SHP77 (cell line): ENCODE measurements around the gene CBLN1.
"Not testable (repeated sequence)": the region's sequence is repeated elsewhere in the genome, so short reads cannot be mapped to it uniquely, and the experiment has no call there.

ENCODE experiments used
- DNase-seq, 2 experiments: peaks; one replicate each; lab custom pipeline; 2025; lab: John Stamatoyannopoulos, UW

Gene CBLN1

GRCh38 chr16:49277766-49278566, 3.7 kb downstream of the CBLN1 start:
- DNase-seq, result no peak

- DNase-seq, result no peak
These were observed 4.3 kb downstream of the CBLN1 start for GRCh38 chr16:49277386-49277742.

GRCh38 chr16:49276646-49277385, 4.8 kb downstream of the CBLN1 start:
- DNase-seq, result no peak

- DNase-seq, result no peak
These were observed 5.8 kb downstream of the CBLN1 start for GRCh38 chr16:49275870-49276269.

GRCh38 chr16:49275050-49275730, 6.4 kb downstream of the CBLN1 start:
- no peak for DNase-seq

- DNase-seq, result no peak
These were observed 7.0 kb downstream of the CBLN1 start for GRCh38 chr16:49274591-49274990.

GRCh38 chr16:49273771-49274170, 7.9 kb downstream of the CBLN1 start:
- no peak for DNase-seq

GRCh38 chr16:49271363-49271762, 10.3 kb downstream of the CBLN1 start:
- DNase-seq, result no peak

GRCh38 chr16:49269201-49269600, 12.4 kb downstream of the CBLN1 start:
- DNase-seq, result no peak

- DNase-seq, result no peak
These were observed 13.0 kb downstream of the CBLN1 start for GRCh38 chr16:49268667-49269066.

- DNase-seq, result no peak
These were observed 19.1 kb downstream of the CBLN1 start for GRCh38 chr16:49262501-49262900.

GRCh38 chr16:49261930-49262329, 19.7 kb downstream of the CBLN1 start:
- no peak for DNase-seq

GRCh38 chr16:49260956-49261530, 20.6 kb downstream of the CBLN1 start:
- no peak for DNase-seq

GRCh38 chr16:49260253-49260652, 21.4 kb downstream of the CBLN1 start:
- no peak for DNase-seq

GRCh38 chr16:49259330-49259729, 22.3 kb downstream of the CBLN1 start:
- DNase-seq, result no peak

GRCh38 chr16:49250689-49251088, 30.9 kb downstream of the CBLN1 start:
- no peak for DNase-seq

GRCh38 chr16:49248227-49248626, 33.4 kb downstream of the CBLN1 start:
- no peak for DNase-seq

GRCh38 chr16:49236216-49236615, 45.4 kb downstream of the CBLN1 start:
- no peak for DNase-seq

GRCh38 chr16:49228335-49228734, 53.3 kb downstream of the CBLN1 start:
- DNase-seq, result not testable (repeated sequence)
